Pancreas (tissue), 10 donors: ENCODE measurements around the gene IL12RB2. TPM values are rescaled to one million over a fixed set of nuclear protein-coding genes. Genes with fewer than 3 reads are reported as not detected.

ENCODE experiments used
- ATAC-seq, 4 donors: fragments of 200-7000 bp; cut with Tn5 transposase; one replicate each; pipeline versions ENCODE4 v1.8.0 to v1.9.1; 2020; ENCODE audit warnings: mild to moderate bottlenecking in 4 of 4, moderate library complexity in 4 of 4
- DNase-seq, 6 donors: peaks; one replicate each; pipeline ENCODE4 v3.0.0-alpha.2; 2020
- FAIRE-seq: peaks from 2 replicates; lab custom pipeline; 2012; peaks lifted over from hg19 to GRCh38; lab: Jason Lieb, UNC
- H3K27ac ChIP-seq, 4 donors: fragments of 200-600 bp; sonication (generic); 1 replicate in 3 of 4; 2 replicates in 1 of 4; pipeline versions ENCODE4 v1.5.0 to v1.8.0; 2020
- H3K27me3 ChIP-seq, 4 donors: fragments of 200-600 bp; one replicate each; pipeline ENCODE4 v1.8.0; 2021
- H3K36me3 ChIP-seq, 3 donors: fragments of 200-600 bp; sonication (generic) in 1 of 3; one replicate each; pipeline versions ENCODE4 v1.5.0 to v1.8.0; 2020 to 2021
- H3K4me1 ChIP-seq, 3 donors: fragments of 200-600 bp; one replicate each; pipeline ENCODE4 v1.8.0; 2021
- H3K4me3 ChIP-seq, 4 donors: fragments of 200-600 bp; sonication (generic) in 2 of 4; one replicate each; pipeline versions ENCODE4 v1.5.0 to v1.8.0; 2020 to 2021
- H3K9me3 ChIP-seq, 4 donors: fragments of 200-600 bp; one replicate each; pipeline ENCODE4 v1.8.0; 2021
- WGBS, 2 donors: extraction: QIAGEN DNeasy Blood & Tissue Kit; methylation state at CpG; one replicate each; pipeline ENCODE4 v1.1.7; 2013; 5-methylcytosine and 5-hydroxymethylcytosine counted together
- intact Hi-C, 3 donors: fragments of 100-400 bp; cut with DNase I; formaldehyde crosslinking; loops; one replicate each; pipeline versions ENCODE4 v1.11.1 to v1.14.2; 2022
- polyA plus RNA-seq, 2 donors: library from polyadenylated mRNA; stranded (reverse); fragments of 200-250 nt; gene quantifications; one replicate each; pipeline ENCODE4 v1.2.3, GENCODE V29; 2013
- total RNA-seq, 6 donors: library from RNA; stranded (reverse); fragmentation: NEBNext Ultra II Directional in 4 of 6; extraction: Animal tissue kit (Norgen Biotek cat#: 25700) in 4 of 6; gene quantifications; one replicate each; pipeline versions ENCODE4 v1.2.1 to v1.2.4, GENCODE V29; 2021 to 2023
- TF ChIP-seq, protein P1 (sequence below), 4 donors: fragments of 200-600 bp; sonication (generic) in 3 of 4; IDR thresholded peaks; one replicate each; pipeline versions ENCODE4 v1.5.0 to v1.8.0; 2021; ENCODE audit warnings: antibody characterized with exemption in 4 of 4
- donor health status: healthy with polysubstance abuse.
- donor health status: DM: no; HTN: no; CAD: no; lungs with moderate emphysema.
- donor health status: DM: no; HTN: no; CAD: no.
- donor health status: control.
- donor health status: control.
- donor health status: Bipolar disorder and iron deficiency.
- donor health status: DM: yes; HTN: yes; CAD: no.
- donor health status: DM: no; HTN: no; CAD: no.
- donor health status: DM: no; HTN: no; CAD: no.
- donor health status: DM: yes; HTN: yes; CAD: no.

IL12RB2 gene
- total and polyA plus RNA-seq, 8 donors = 0.65 to 5.0 (median 2.7) TPM

DNA sequence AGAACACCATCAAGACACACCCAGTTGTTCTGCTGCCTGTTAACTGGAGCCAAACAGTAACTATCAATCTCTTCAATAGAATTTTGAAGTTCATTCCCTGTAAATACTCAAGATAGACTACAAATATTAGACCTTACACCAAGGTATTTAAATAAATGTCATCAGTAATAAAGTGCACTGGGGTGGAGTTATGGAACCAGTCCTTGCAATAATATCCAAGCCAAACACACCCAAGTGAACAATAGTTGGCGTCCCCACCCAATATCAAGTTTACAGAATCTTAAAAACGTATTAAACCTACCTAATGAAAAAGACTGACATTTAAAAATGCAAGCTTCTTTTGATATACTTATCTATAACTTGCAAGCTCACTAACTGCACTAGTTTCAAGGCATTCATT is 119.8 kb downstream of the IL12RB2 start:
- no peak overlapping the region for H3K27ac ChIP-seq
- FAIRE-seq = no peak
- no peak for ATAC-seq
- intact Hi-C loops = no loop called here
- WGBS, 2 donors = 5% methylated on average over 2 of the region's 2 CpGs
- DNase-seq = no peak
- H3K9me3 ChIP-seq = no peaks in the 10 kb centered on the region
- TF ChIP-seq, protein P1, sequence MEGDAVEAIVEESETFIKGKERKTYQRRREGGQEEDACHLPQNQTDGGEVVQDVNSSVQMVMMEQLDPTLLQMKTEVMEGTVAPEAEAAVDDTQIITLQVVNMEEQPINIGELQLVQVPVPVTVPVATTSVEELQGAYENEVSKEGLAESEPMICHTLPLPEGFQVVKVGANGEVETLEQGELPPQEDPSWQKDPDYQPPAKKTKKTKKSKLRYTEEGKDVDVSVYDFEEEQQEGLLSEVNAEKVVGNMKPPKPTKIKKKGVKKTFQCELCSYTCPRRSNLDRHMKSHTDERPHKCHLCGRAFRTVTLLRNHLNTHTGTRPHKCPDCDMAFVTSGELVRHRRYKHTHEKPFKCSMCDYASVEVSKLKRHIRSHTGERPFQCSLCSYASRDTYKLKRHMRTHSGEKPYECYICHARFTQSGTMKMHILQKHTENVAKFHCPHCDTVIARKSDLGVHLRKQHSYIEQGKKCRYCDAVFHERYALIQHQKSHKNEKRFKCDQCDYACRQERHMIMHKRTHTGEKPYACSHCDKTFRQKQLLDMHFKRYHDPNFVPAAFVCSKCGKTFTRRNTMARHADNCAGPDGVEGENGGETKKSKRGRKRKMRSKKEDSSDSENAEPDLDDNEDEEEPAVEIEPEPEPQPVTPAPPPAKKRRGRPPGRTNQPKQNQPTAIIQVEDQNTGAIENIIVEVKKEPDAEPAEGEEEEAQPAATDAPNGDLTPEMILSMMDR (IDR thresholded peaks at IDR 0.05) = no peak
- peak overlapping the region in 3 of 4 donors; percentile 76 to 86 (median 85) for H3K4me3 ChIP-seq
- H3K4me1 ChIP-seq = peaks cover 5 to 18% (median 18%) of the 10 kb centered on the region in 3 donors
- peaks cover 0 to 36% (median 28%) of the 10 kb centered on the region in 3 donors for H3K36me3 ChIP-seq
- H3K27me3 ChIP-seq = no peaks in the 10 kb centered on the region

DNA sequence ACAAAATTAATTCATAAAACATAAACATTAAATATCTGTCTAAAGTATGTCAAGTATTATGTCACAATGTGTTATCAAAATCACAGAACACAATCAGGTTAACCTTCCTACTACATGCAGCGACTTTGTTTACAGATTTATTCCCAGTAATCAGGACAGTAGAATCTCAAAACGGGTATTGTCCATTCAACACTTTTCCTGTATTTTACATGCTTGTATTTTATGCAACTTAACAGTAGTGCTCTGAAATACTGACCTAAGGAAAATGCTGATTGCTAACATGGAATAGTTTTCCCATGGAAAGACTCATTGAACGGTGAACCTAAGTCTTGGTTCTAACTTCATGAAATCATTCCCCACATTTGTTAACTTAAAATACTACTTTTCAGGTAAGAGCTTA is 120.3 kb downstream of the IL12RB2 start:
- Histone ChIP-seq H3K9me3 (no peaks in the 10 kb centered on the region), H3K4me3 (peak overlapping the region in 3 of 4 donors; percentile 76 to 86 (median 85)), H3K4me1 (peaks cover 5 to 18% (median 18%) of the 10 kb centered on the region in 3 donors), H3K27me3 (no peaks in the 10 kb centered on the region), H3K36me3 (peaks cover 0 to 32% (median 23%) of the 10 kb centered on the region in 3 donors), H3K27ac (no peak overlapping the region)
- no peak for DNase-seq
- 0 to 3% methylated on average over 3 of the region's 3 CpGs for WGBS, 2 donors
- TF ChIP-seq, protein P1 (IDR thresholded peaks at IDR 0.05) = no peak
- intact Hi-C loops = no loop called here
- FAIRE-seq = no peak
- ATAC-seq = no peak

DNA sequence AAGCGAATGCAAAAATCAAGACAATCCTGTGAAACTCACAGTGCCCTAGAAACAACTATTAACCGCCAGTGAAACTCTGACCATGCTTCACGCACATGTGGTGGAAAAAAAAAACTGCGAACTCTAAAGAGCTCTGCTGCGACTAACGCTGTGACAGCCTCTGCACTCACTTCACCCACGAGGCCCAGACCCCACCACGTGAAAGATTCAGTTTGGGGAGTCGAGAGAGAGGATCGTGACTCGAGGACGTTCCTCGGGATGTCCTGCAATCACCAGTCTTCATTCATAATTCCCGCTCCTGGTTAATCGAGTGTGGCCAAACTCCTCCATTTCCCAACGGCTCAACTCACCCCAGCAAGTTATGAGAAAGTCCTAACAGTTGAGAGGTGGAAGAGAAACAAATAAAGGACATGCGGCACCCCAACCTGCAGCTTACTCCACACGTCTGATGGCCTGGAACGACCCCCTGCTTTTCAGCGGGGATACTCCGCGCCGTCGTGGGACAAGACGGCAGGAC is 121.4 kb downstream of the IL12RB2 start:
- H3K36me3 ChIP-seq = peaks cover 0 to 20% (median 14%) of the 10 kb centered on the region in 3 donors
- ATAC-seq (no peak), FAIRE-seq (no peak), DNase-seq (peak in 1 of 6 donors; percentile 14)
- peaks cover 5 to 18% (median 18%) of the 10 kb centered on the region in 3 donors for H3K4me1 ChIP-seq
- no peaks in the 10 kb centered on the region for H3K9me3 ChIP-seq
- H3K27ac ChIP-seq = peak overlapping the region in 3 of 4 donors; percentile 90 to 95 (median 92)
- H3K27me3 ChIP-seq = no peaks in the 10 kb centered on the region
- H3K4me3 ChIP-seq = peak overlapping the region; percentile 76 to 94 (median 86)
- WGBS, 2 donors = 0% methylated on average over 25 of the region's 25 CpGs
- TF ChIP-seq, protein P1 (IDR thresholded peaks at IDR 0.05) = no peak
- intact Hi-C loops = no loop called here

DNA sequence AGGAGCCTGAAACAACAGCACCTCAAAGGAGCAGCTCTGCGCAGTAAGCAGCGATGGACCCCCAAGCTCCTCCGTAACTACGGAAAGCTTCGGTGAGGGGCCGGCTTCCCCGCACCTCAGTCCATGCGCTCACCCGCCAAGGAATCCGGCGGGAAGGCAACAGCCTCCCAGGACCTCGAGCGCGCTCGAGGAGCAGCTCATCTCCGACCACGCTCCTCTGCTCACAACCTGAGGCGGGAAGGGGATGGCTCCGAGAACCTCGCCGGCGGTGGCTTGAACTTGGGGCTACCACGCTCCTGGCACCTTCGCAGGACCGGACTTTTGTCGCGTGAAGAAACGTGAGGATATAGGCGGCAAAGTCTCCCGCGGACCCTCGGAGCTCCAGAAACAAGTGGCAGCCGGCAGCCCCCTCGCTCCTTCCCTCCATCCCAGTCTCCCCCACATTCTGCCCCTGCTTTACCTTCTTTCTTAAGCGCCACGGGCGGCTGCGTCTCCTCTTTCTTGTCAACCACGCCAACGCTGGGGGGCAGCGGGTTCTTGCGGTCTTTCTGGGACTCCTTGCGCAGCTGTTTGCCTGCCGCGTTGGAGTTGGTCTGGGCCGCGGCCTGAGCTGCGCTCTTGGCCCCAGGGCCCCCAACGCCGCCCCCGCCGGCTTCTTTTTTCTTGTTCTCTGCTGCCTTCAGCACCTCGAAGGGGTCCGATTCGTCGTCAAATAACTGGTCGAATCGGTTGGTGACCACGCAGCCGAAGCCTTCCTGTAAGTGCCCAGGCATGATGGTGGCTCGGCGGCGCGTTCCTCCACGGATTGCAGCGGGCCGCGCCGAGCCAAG is 122.1 kb downstream of the IL12RB2 start:
- peak overlapping the region; percentile 90 to 95 (median 92) for H3K27ac ChIP-seq
- FAIRE-seq (no peak), DNase-seq (peak; percentile 12 to 77 (median 36)), ATAC-seq (peak; percentile 13 to 24 (median 16))
- no peaks in the 10 kb centered on the region for H3K27me3 ChIP-seq
- peaks cover 0 to 14% (median 8%) of the 10 kb centered on the region in 3 donors for H3K36me3 ChIP-seq
- WGBS, 2 donors = 0% methylated on average over 63 to 69 of the region's 69 CpGs
- H3K9me3 ChIP-seq = no peaks in the 10 kb centered on the region
- peak overlapping the region; percentile 76 to 94 (median 86) for H3K4me3 ChIP-seq
- TF ChIP-seq, protein P1 (IDR thresholded peaks at IDR 0.05) = no peak
- intact Hi-C loops = no loop called here
- H3K4me1 ChIP-seq = peaks cover 5 to 18% (median 15%) of the 10 kb centered on the region in 3 donors
